HFF-Myc (cell line): ENCODE data around the gene COA8.

ENCODE experiments used
- DNase-seq: peaks from one replicate; pipeline ENCODE4 v3.0.0-alpha.2; 2011; ENCODE audit warnings: low read depth; ENCODE audit errors: extremely low read depth
- H3K4me3 ChIP-seq: replicated peaks from 2 replicates; pipeline ENCODE4 v1.5.1; 2011; ENCODE audit warnings: low read depth, mild to moderate bottlenecking, control low read depth, low read length
- TF ChIP-seq, protein P1 (sequence below): IDR thresholded peaks from 2 replicates; pipeline ENCODE4 v1.5.1; 2012; ENCODE audit warnings: mild to moderate bottlenecking, low read depth, low read length, control low read depth; ENCODE audit errors: missing control alignments

COA8 gene

DNA sequence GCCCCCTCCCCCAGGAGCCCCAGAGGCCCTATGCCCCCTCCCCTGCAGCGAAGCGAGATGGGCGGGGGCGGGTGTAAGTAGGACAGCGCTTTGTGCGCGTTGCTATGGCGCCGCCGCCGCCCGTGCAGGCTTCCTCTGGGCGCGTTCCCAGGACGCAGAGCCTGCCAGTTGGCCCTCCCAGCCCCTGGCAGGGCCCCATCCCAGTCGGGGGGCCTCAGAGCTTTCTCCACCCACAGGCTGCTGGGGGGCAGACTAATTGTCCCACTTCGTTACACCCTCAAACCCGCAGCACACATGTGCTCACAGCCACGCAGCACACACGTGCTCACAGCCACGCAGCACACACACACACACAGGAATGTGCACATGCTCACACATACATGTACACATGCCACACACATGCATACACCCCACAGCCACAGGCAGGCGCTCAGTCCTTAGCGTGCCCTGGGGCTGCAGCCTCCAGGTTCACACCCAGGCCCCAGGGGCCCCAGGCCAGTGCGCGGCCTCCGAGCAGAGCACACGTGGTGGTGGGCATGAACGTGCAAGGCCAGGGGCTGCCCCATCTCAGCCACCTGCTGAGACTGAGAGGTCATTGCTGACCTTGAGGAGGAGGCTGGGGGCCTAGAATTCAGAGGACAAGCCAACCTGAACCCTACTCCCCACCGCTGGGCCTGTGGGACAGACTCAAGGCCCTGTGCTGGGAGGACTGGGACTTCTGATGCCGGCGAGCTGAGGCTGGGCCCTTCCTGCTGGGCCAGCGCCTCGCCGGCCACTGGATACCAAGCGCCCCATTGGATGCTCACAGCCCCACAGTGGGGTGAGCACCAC lies 18.2 kb upstream of the COA8 start:
- H3K4me3 ChIP-seq, result no peak overlapping the region
- DNase-seq, result no peak
- TF ChIP-seq, protein P1, sequence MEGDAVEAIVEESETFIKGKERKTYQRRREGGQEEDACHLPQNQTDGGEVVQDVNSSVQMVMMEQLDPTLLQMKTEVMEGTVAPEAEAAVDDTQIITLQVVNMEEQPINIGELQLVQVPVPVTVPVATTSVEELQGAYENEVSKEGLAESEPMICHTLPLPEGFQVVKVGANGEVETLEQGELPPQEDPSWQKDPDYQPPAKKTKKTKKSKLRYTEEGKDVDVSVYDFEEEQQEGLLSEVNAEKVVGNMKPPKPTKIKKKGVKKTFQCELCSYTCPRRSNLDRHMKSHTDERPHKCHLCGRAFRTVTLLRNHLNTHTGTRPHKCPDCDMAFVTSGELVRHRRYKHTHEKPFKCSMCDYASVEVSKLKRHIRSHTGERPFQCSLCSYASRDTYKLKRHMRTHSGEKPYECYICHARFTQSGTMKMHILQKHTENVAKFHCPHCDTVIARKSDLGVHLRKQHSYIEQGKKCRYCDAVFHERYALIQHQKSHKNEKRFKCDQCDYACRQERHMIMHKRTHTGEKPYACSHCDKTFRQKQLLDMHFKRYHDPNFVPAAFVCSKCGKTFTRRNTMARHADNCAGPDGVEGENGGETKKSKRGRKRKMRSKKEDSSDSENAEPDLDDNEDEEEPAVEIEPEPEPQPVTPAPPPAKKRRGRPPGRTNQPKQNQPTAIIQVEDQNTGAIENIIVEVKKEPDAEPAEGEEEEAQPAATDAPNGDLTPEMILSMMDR, result no peak

- H3K4me3 ChIP-seq, result no peak overlapping the region
- TF ChIP-seq, protein P1, result no peak
- DNase-seq, result no peak
These were observed 17.4 kb upstream of the COA8 start for GRCh38 chr14:103545219-103545914.

- DNase-seq, result no peak
- no peak overlapping the region for H3K4me3 ChIP-seq
- TF ChIP-seq, protein P1, result no peak
These were observed 16.7 kb upstream of the COA8 start for GRCh38 chr14:103545915-103546651.

DNA sequence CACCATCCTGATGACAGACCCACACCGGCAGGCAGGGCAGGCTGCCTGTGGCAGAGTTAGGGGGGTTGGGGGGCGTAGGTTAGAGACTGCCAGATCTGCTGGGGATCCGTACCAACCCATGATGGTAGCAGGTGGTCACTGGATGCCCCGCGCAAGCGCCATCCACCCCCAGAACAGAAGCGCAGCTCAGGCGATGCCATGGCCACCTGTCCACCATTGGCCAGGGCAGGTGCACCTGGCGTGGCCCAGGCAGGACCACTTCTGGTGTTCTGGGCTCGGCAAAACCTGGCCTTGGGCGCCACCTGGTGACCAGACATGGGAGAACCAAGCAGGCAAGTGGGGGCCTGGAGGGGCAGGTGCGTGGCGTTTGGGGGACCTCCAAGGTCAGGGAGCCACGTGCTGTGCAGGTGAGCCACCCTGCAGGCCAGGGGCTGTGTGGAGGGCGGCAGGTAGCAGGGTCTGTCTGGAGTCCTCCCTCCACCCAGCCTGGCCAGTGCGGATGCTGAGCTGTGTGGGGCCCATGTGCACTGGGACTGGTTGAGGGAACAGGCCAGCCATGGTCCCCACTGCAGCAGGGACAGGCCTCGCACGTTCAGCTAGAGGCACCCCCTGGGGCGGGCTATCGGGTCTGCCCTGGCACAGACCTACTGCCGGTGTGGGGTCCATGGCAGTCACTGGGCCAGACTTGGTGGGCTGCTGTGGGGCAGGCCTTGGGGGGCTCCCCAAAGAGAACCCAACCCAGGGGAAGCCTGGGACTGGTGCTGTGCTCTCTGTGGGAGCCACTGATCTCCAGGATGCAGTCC lies 15.9 kb upstream of the COA8 start:
- no peak overlapping the region for H3K4me3 ChIP-seq
- TF ChIP-seq, protein P1, result peak; percentile 81
- no peak for DNase-seq

- no peak overlapping the region for H3K4me3 ChIP-seq
- no peak for DNase-seq
- TF ChIP-seq, protein P1, result no peak
These were observed 15.3 kb upstream of the COA8 start for GRCh38 chr14:103547455-103547940.

DNA sequence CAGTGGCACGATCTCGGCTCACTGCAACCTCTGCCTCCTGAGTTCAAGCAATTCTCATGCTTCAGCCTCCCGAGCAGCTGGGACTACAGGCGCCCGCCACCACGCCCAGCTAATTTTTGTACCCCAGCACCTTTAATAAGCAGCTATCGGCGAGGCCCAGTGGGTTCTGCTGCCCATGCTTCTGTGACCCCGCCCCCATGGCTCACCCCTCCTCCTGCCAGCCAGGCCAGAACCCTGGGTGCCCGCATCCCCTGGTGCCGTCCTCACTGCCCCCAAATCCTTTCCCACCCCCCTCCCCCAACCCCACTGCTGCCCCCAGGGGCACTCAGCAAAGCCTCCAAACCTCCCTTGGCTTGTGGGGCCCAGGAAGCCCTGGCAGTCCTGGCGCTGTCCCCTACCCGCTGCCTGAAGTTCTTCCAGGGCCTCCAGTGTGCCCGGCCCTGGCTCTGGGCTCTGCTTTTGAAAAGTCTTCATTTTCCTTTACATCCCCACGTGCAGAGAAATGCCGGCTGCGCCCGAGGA lies 14.8 kb upstream of the COA8 start:
- no peak overlapping the region for H3K4me3 ChIP-seq
- TF ChIP-seq, protein P1, result no peak

More for the DNA sequence above, 14.8 kb upstream of the COA8 start:
- DNase-seq, result no peak
